ENCODE data around the gene HOXB13.

HOXB13 gene

DNA sequence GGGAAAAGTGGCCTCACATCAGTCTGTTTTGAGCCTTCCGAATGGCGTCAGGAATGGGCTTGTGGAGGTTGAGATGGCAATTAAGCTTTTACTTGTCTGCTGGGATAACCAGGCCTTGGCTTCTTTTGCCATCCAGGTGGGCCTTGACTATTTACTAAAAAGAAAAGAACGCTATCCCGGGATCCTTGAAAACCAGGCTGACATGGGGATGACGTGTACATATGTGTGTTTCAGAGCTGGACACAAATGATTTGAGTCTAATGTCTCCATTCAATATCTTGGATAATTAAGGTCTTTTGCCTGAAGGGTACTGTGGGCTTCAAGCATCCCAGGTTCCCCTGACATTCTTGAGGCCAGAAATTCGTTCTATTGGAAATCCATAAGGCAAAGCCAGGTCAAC lies 32.6 kb upstream of the HOXB13 start:
- TF ChIP-seq, protein P1, sequence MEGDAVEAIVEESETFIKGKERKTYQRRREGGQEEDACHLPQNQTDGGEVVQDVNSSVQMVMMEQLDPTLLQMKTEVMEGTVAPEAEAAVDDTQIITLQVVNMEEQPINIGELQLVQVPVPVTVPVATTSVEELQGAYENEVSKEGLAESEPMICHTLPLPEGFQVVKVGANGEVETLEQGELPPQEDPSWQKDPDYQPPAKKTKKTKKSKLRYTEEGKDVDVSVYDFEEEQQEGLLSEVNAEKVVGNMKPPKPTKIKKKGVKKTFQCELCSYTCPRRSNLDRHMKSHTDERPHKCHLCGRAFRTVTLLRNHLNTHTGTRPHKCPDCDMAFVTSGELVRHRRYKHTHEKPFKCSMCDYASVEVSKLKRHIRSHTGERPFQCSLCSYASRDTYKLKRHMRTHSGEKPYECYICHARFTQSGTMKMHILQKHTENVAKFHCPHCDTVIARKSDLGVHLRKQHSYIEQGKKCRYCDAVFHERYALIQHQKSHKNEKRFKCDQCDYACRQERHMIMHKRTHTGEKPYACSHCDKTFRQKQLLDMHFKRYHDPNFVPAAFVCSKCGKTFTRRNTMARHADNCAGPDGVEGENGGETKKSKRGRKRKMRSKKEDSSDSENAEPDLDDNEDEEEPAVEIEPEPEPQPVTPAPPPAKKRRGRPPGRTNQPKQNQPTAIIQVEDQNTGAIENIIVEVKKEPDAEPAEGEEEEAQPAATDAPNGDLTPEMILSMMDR (IDR thresholded peaks at IDR 0.05; ENCODE audit: insufficient read depth, missing control alignments), result no peak
- FAIRE-seq (no peak), DNase-seq (ENCODE audit: insufficient read length, low spot score) (no peak)

DNA sequence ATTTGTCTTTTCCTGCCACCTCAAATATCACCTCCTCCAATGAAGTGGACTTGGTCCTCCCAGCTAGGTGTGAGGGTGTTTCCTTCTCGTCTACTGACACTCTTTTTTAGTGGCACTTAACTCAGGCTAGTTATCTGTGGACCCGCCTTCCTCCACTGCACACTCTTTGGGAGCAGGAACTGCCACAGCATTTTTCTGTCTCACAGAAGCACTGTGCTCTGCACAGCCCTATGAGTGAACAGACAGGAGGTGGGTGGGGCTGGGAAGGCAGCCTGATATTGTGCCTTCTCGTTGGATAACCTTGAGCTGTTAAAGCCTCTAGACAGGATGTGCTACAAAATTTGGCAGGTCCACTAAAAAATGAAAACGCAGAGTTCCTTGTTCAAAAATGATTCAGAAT lies 31.9 kb upstream of the HOXB13 start:
- FAIRE-seq (no peak), DNase-seq (ENCODE audit: insufficient read length, low spot score) (no peak)
- TF ChIP-seq, protein P1 (IDR thresholded peaks at IDR 0.05; ENCODE audit: insufficient read depth, missing control alignments), result no peak

DNA sequence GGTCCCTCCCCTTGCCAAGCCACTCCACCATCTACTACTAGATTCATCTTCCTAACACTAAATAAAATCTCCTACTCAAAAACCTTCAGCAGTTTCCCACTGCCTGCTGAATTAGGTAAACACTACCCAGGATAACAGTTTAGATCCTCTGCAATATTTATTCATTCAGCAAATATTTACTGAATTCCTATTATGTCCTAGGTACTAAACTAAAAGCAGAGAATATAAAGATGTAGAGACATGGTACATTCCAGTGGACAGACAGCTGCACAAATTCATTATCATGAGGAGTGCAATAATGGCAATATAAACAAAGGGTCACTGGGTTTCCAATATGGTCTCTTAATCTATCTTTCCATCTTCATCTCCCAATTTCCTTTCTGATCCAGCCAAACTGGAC lies 30.7 kb upstream of the HOXB13 start:
- no peak for FAIRE-seq
- DNase-seq (ENCODE audit: insufficient read length, low spot score), result no peak
- TF ChIP-seq, protein P1 (IDR thresholded peaks at IDR 0.05; ENCODE audit: insufficient read depth, missing control alignments), result no peak

DNA sequence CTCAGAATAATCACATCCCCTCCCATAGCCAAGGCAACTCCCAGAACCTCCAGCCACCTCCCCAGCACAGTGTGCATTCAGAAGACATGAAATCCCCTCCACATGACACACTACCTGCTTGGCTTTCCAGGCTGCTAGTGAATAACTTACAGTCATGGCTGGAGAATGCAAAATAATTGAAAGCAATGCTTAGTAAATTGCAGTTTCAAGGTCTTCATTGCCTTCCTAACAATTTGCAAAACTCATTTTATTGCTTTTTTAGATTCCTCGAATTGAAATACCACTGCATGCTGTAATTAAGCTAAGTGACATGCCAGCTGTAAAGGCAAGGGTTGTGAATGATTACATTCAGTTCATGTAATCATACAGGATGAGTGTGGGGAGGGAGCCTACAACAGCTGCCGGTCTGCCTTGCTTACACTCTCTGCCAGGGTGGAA lies 29.0 kb upstream of the HOXB13 start:
- FAIRE-seq (no peak), DNase-seq (ENCODE audit: insufficient read length, low spot score) (no peak)
- TF ChIP-seq, protein P1 (IDR thresholded peaks at IDR 0.05; ENCODE audit: insufficient read depth, missing control alignments), result no peak

DNA sequence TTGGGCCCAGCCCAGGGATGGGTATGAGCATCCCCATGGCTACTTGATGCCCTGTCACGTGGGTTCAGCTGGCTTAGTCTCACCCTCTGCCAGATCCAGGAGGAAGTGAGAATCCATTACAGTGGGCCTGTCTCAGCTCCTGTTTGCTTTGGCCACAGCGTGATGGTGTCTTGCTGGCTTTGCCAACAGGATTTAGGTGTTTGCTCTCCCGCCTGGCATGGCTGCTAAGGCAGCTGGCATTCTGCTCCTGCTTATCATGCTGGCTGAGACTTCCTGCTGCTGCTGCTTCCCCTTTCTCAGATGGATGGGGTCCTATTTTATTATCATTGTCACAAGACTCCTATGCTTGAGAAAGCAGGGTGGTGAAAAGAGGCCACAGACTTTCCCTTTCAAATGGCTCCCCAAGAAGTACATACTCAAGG lies 28.3 kb upstream of the HOXB13 start:
- DNase-seq (ENCODE audit: insufficient read length, low spot score) (no peak), FAIRE-seq (no peak)
- TF ChIP-seq, protein P1 (IDR thresholded peaks at IDR 0.05; ENCODE audit: insufficient read depth, missing control alignments), result no peak

DNA sequence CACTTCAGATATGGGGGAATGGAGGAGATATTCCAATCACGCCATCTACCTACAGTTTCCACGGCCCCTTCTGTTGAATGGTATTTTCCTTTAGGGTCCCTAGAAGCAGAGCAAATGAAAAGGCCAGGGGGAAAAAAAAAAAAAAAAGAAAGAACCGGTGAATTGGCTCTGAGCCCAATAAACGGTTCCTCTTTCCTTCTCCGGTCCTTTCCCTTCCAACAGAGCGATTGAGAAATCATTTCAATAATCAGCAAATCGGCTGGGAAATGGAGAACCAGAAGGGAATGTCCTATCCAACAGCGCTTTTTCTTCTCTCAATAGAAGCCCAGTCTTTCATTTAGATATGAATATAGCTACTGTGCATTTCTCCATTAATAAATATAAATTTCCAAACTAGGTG lies 26.8 kb upstream of the HOXB13 start:
- FAIRE-seq (no peak), DNase-seq (ENCODE audit: insufficient read length, low spot score) (no peak)
- TF ChIP-seq, protein P1 (IDR thresholded peaks at IDR 0.05; ENCODE audit: insufficient read depth, missing control alignments), result no peak

DNA sequence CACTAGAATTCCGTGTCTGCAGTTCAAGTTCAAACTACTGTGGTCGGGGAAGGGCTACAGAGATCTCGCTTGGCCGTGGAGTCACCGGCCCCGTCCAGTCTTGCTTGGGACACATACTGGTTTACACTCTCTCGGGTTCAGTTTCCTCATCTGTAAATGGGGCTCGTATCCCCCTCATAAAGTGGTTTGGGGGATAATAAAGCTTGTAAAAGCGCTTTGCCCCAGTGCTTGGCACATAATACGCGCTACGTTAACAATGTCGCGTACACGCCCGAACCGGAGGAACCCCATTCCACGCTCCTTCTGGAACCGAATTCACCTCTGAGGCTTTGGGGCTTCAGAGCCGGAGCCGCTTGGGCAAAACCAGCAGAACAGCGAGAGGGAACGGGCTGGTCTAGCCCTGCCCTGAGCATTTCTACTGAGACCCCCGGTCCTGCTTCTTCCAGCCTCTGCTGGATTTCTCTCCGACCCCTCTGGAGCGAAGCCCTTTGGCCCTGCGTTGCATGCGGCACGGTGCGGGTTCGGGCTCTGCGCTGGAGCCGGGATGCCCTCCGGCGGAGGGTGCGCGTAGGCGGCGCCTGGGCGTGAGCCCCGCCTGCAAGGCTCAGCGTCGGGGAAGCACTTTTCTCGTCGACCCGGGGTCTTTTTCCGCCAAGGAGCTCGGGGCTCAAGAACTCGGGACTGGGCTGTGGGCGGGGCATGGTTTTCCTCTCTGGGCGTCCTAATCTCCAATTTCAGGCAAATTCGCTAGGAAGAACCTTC lies 26.1 kb upstream of the HOXB13 start:
- FAIRE-seq (no peak), DNase-seq (ENCODE audit: insufficient read length, low spot score) (no peak)
- TF ChIP-seq, protein P1 (IDR thresholded peaks at IDR 0.05; ENCODE audit: insufficient read depth, missing control alignments), result no peak
